Osteocyte (in vitro differentiated cells): ENCODE results near the gene ARHGDIA. TPM values are rescaled to one million over a fixed set of nuclear protein-coding genes. Genes with fewer than 3 reads are reported as not detected.
A peak's percentile ranks its signal among the peaks of the same experiment; 100 is the strongest.

ENCODE experiments used
- DNase-seq: peaks from one replicate; pipeline ENCODE4 v3.0.0; 2021; ENCODE audit warnings: mixed read lengths; ENCODE audit not compliant: unreplicated experiment; ENCODE audit errors: extremely low spot score
- H3K27ac Mint-ChIP-seq: one replicate; pipeline ENCODE4 v1.8.0; 2021; ENCODE audit warnings: mild to moderate bottlenecking, mixed read lengths; ENCODE audit not compliant: unreplicated experiment
- H3K27me3 Mint-ChIP-seq: one replicate; pipeline ENCODE4 v1.8.0; 2021; ENCODE audit warnings: mixed read lengths; ENCODE audit not compliant: unreplicated experiment
- H3K36me3 Mint-ChIP-seq: one replicate; pipeline ENCODE4 v1.8.0; 2021; ENCODE audit warnings: mixed read lengths; ENCODE audit not compliant: unreplicated experiment
- H3K4me1 Mint-ChIP-seq: one replicate; pipeline ENCODE4 v1.8.0; 2021; ENCODE audit warnings: mixed read lengths; ENCODE audit not compliant: unreplicated experiment
- H3K4me3 Mint-ChIP-seq: one replicate; pipeline ENCODE4 v1.8.0; 2021; ENCODE audit warnings: mild to moderate bottlenecking, moderate library complexity, mixed read lengths; ENCODE audit not compliant: unreplicated experiment
- H3K9me3 Mint-ChIP-seq: one replicate; pipeline ENCODE4 v1.8.0; 2021; ENCODE audit warnings: mixed read lengths; ENCODE audit not compliant: unreplicated experiment
- CTCF ChIP-seq: fragments of 200-600 bp; sonication (generic); IDR thresholded peaks from 2 replicates; pipeline ENCODE4 v1.5.0; 2021; ENCODE audit warnings: antibody characterized with exemption, mild to moderate bottlenecking, moderate library complexity
- total RNA-seq: library from RNA; stranded (reverse); gene quantifications from 2 replicates; pipeline ENCODE4 v1.2.1, GENCODE V29; 2021

Gene ARHGDIA
- total RNA-seq, 1 donor from 2014 or later: 433 TPM

- Mint-ChIP-seq H3K27ac (no peak overlapping the region), H3K36me3 (peaks cover 38% of the 10 kb centered on the region), H3K27me3 (no peaks in the 10 kb centered on the region), H3K4me3 (no peak overlapping the region), H3K4me1 (no peaks in the 10 kb centered on the region), H3K9me3 (no peaks in the 10 kb centered on the region)
- no peak for DNase-seq
- TF ChIP-seq CTCF: no peak
Observed at GRCh38 chr17:81851423-81851822, 19.7 kb downstream of the ARHGDIA start.

DNA sequence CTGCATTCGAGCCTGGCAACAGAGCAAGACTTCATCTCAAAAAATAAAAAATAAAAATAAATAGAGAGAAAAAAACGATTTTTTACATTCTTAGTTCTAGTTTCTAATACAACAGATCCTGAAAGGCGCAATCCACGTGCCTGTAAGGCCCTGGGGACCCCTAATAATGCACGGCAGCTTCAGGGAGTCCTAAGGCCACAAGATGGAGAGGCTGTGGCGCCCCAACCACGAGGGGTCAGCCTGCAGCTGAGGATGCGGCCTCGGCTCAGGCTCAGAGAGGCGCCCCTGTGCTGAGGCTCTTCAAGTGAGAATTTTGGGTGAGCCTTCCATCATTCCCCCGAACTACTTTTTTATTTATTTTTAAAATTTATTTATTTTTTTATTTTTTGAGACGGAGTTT lies 21.7 kb downstream of the ARHGDIA start:
- no peak for DNase-seq
- Mint-ChIP-seq H3K27me3 (no peaks in the 10 kb centered on the region), H3K4me3 (no peak overlapping the region), H3K4me1 (no peaks in the 10 kb centered on the region), H3K9me3 (no peaks in the 10 kb centered on the region), H3K36me3 (peaks cover 48% of the 10 kb centered on the region), H3K27ac (no peak overlapping the region)
- no peak for TF ChIP-seq CTCF

GRCh38 chr17:81846743-81847689 lies 24.1 kb downstream of the ARHGDIA start:
- Mint-ChIP-seq H3K36me3 (peaks cover 37% of the 10 kb centered on the region), H3K27ac (no peak overlapping the region), H3K4me1 (no peaks in the 10 kb centered on the region), H3K4me3 (no peak overlapping the region), H3K9me3 (no peaks in the 10 kb centered on the region), H3K27me3 (no peaks in the 10 kb centered on the region)
- peak; percentile 82 for DNase-seq
- no peak for TF ChIP-seq CTCF

GRCh38 chr17:81845881-81846742 lies 25.0 kb downstream of the ARHGDIA start:
- no peak for TF ChIP-seq CTCF
- DNase-seq: peak; percentile 78
- no peaks in the 10 kb centered on the region for H3K4me1 Mint-ChIP-seq
- H3K36me3 Mint-ChIP-seq: peaks cover 28% of the 10 kb centered on the region
- no peaks in the 10 kb centered on the region for H3K27me3 Mint-ChIP-seq
- no peaks in the 10 kb centered on the region for H3K9me3 Mint-ChIP-seq
- no peak overlapping the region for H3K27ac Mint-ChIP-seq
- H3K4me3 Mint-ChIP-seq: no peak overlapping the region

- no peak overlapping the region for H3K4me3 Mint-ChIP-seq
- DNase-seq: no peak
- no peaks in the 10 kb centered on the region for H3K9me3 Mint-ChIP-seq
- H3K36me3 Mint-ChIP-seq: peaks cover 27% of the 10 kb centered on the region
- H3K27ac Mint-ChIP-seq: no peak overlapping the region
- H3K27me3 Mint-ChIP-seq: no peaks in the 10 kb centered on the region
- no peak for TF ChIP-seq CTCF
- no peaks in the 10 kb centered on the region for H3K4me1 Mint-ChIP-seq
Observed at GRCh38 chr17:81845361-81845760, 25.8 kb downstream of the ARHGDIA start.
